ENCODE results near the gene ANKRD33B.

- TF ChIP-seq SIN3A (IDR thresholded peaks at IDR 0.05; ENCODE audit: borderline replicate concordance, low read depth, low read length) (no peak), TMF1 (CRISPR knock-in tag; IDR thresholded peaks at IDR 0.05; ENCODE audit: low read depth) (no peak), E2F1 (CRISPR knock-in tag; IDR thresholded peaks at IDR 0.05) (no peak), TAF15 (IDR thresholded peaks at IDR 0.05; ENCODE audit: low read depth, low read length, poor library complexity, severe bottlenecking) (no peak), RERE (CRISPR knock-in tag; IDR thresholded peaks at IDR 0.05; ENCODE audit: low read depth) (no peak), POLR2A (IDR thresholded peaks at IDR 0.05; ENCODE audit: insufficient read depth in 1 of 2, low read depth in 2 of 2, low read length in 2 of 2) (no peak), SUZ12 (IDR thresholded peaks at IDR 0.05; ENCODE audit: low read depth, low read length) (no peak), ZNF205 (CRISPR knock-in tag; IDR thresholded peaks at IDR 0.05) (no peak), MTERF4 (CRISPR knock-in tag; IDR thresholded peaks at IDR 0.05) (no peak)
Observed at GRCh38 chr5:10701567-10702039, 137.7 kb downstream of the ANKRD33B start.
